OCI-LY7 (cell line): ENCODE results near the gene MSTN. TPM values are rescaled to one million over a fixed set of nuclear protein-coding genes. Genes with fewer than 3 reads are reported as not detected.
"Not testable (repeated sequence)": the region's sequence is repeated elsewhere in the genome, so short reads cannot be mapped to it uniquely, and the experiment has no call there.

ENCODE experiments used
- BruUV-seq: library from RNA; stranded (reverse); fragments of 400-500 nt; replicated peaks from 2 replicates; lab custom pipeline; 2021; lab: Mats Ljungman, UMichigan
- CTCF ChIA-PET: fragments of 300-600 bp; sonication (Branson Sonifier 250); formaldehyde crosslinking; loops from one replicate; lab custom pipeline; 2022; ENCODE audit warnings: antibody characterized with exemption; ENCODE audit not compliant: unreplicated experiment; lab: Charles Lee
- POLR2A ChIA-PET: fragments of 300-600 bp; sonication (Branson Sonifier 250); formaldehyde crosslinking; loops from one replicate; lab custom pipeline; 2022; ENCODE audit warnings: antibody characterized with exemption; lab: Charles Lee
- DNase-seq: peaks from one replicate; pipeline ENCODE4 v3.0.0-alpha.2; 2015; ENCODE audit warnings: low spot score
- H2AFZ ChIP-seq: fragments of 200-600 bp; sonication (generic), shearing (Covaris generic); 2 replicates; pipeline ENCODE4 v1.6.1; 2014; ENCODE audit warnings: mild to moderate bottlenecking, antibody characterized with exemption, low read length, moderate library complexity
- H3K27ac ChIP-seq: fragments of 200-600 bp; sonication (generic); 2 replicates; pipeline ENCODE4 v1.5.1; 2014; ENCODE audit warnings: mixed run types, low read depth, mild to moderate bottlenecking, moderate library complexity, low read length, inconsistent platforms; ENCODE audit not compliant: poor library complexity, severe bottlenecking
- H3K36me3 ChIP-seq: fragments of 200-600 bp; sonication (generic); 2 replicates; pipeline ENCODE4 v1.6.1; 2014; ENCODE audit warnings: mild to moderate bottlenecking, antibody characterized with exemption, low read length, moderate library complexity, mixed read lengths; ENCODE audit not compliant: insufficient read depth
- H3K4me1 ChIP-seq: fragments of 200-600 bp; sonication (generic); 2 replicates; pipeline ENCODE4 v1.5.1; 2014; ENCODE audit warnings: mild to moderate bottlenecking, low read length; ENCODE audit not compliant: insufficient read depth, poor library complexity, severe bottlenecking
- H3K4me2 ChIP-seq: fragments of 200-600 bp; sonication (generic); 2 replicates; pipeline ENCODE4 v1.6.1; 2014; ENCODE audit warnings: mild to moderate bottlenecking, low read length
- H3K4me3 ChIP-seq: fragments of 200-600 bp; sonication (generic); 2 replicates; pipeline ENCODE4 v1.5.1; 2014; ENCODE audit warnings: mild to moderate bottlenecking, low read depth, low read length; ENCODE audit not compliant: poor library complexity, severe bottlenecking
- H3K79me2 ChIP-seq: fragments of 200-600 bp; sonication (generic); 2 replicates; pipeline ENCODE4 v1.6.1; 2016; ENCODE audit warnings: low read depth, mild to moderate bottlenecking, low read length, moderate library complexity, mixed read lengths; ENCODE audit not compliant: insufficient read depth
- H3K9me2 ChIP-seq: fragments of 200-600 bp; sonication (generic); 2 replicates; pipeline ENCODE4 v1.6.1; 2016; ENCODE audit warnings: mild to moderate bottlenecking, low read length, mixed read lengths; ENCODE audit not compliant: insufficient read depth
- H3K9me3 ChIP-seq: fragments of 200-600 bp; sonication (generic); 2 replicates; pipeline ENCODE4 v1.6.1; 2014; ENCODE audit warnings: mild to moderate bottlenecking, mixed run types, low read length, mixed read lengths
- H4K20me1 ChIP-seq: fragments of 200-600 bp; sonication (generic); 2 replicates; pipeline ENCODE4 v1.6.1; 2014; ENCODE audit warnings: mild to moderate bottlenecking, antibody characterized with exemption, low read length, moderate library complexity, mixed read lengths; ENCODE audit not compliant: insufficient read depth
- EZH2phosphoT487 ChIP-seq: fragments of 200-600 bp; sonication (generic); IDR thresholded peaks from 2 replicates; pipeline ENCODE4 v1.6.1; 2018; ENCODE audit warnings: low read depth, borderline replicate concordance, mild to moderate bottlenecking, mixed run types, antibody characterized with exemption, low read length, moderate library complexity, mixed read lengths
- intact Hi-C: fragments of 100-400 bp; cut with micrococcal nuclease; formaldehyde crosslinking; loops from one replicate; pipeline ENCODE4 v1.10.0; 2022; ENCODE audit not compliant: unreplicated experiment
- total RNA-seq, 2 experiments: library from RNA; depleted of rRNA in 1 of 2; stranded (reverse); fragments of >200 nt in 1 of 2; shearing (Covaris generic) in 1 of 2; gene quantifications; 2 replicates each; pipeline ENCODE4 v1.2.3, GENCODE V29; 2014 to 2022
- TF ChIP-seq, protein P1 (sequence below): fragments of 200-600 bp; sonication (generic); conservative IDR thresholded peaks from 2 replicates; pipeline ENCODE4 v1.5.1; 2014; ENCODE audit warnings: mild to moderate bottlenecking, antibody characterized with exemption, low read length, moderate library complexity, mixed read lengths

Gene MSTN
- total RNA-seq, 2 experiments from 2014 or later = not detected

DNA sequence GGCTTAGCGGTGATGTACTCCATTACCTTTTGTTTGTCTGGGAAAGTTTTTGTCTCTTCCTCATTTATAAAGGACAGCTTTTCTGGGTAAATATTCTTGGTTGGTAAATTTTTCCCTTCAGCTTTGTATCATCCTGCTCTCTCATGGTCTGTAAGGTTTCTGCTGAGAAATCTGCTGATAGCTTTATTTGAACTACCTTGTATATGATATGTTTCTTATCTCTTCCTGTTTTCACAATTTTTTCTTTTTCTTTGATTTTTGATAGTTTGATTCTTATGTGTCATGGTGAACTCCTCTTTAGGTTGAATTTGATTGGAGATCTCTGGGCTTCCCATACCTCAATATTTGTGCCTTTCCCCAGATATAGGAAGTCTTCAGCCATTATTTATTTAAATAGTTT lies 44.7 kb downstream of the MSTN start:
- no peak overlapping the region for H3K27ac ChIP-seq
- POLR2A ChIA-PET = interaction anchor here (1.1 kb wide), 1 partner anchor 42 kb away, joined by 4 read pairs; no protein-coding TSS in a partner anchor
- H3K4me2 ChIP-seq = no peak overlapping the region
- no peaks in the 10 kb centered on the region for H3K4me1 ChIP-seq
- intact Hi-C loops = no loop called here
- TF ChIP-seq, protein P1, sequence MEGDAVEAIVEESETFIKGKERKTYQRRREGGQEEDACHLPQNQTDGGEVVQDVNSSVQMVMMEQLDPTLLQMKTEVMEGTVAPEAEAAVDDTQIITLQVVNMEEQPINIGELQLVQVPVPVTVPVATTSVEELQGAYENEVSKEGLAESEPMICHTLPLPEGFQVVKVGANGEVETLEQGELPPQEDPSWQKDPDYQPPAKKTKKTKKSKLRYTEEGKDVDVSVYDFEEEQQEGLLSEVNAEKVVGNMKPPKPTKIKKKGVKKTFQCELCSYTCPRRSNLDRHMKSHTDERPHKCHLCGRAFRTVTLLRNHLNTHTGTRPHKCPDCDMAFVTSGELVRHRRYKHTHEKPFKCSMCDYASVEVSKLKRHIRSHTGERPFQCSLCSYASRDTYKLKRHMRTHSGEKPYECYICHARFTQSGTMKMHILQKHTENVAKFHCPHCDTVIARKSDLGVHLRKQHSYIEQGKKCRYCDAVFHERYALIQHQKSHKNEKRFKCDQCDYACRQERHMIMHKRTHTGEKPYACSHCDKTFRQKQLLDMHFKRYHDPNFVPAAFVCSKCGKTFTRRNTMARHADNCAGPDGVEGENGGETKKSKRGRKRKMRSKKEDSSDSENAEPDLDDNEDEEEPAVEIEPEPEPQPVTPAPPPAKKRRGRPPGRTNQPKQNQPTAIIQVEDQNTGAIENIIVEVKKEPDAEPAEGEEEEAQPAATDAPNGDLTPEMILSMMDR = no peak
- no peak for TF ChIP-seq EZH2phosphoT487
- H3K9me3 ChIP-seq = no peaks in the 10 kb centered on the region
- no peak overlapping the region for H3K4me3 ChIP-seq
- no peak overlapping the region for H2AFZ ChIP-seq
- H3K79me2 ChIP-seq = no peaks in the 10 kb centered on the region
- H4K20me1 ChIP-seq = no peaks in the 10 kb centered on the region
- no peaks in the 10 kb centered on the region for H3K36me3 ChIP-seq
- no peaks in the 10 kb centered on the region for H3K9me2 ChIP-seq
- CTCF ChIA-PET = no interaction called here
- no TSS peak for BruUV-seq
- DNase-seq = no peak

DNA sequence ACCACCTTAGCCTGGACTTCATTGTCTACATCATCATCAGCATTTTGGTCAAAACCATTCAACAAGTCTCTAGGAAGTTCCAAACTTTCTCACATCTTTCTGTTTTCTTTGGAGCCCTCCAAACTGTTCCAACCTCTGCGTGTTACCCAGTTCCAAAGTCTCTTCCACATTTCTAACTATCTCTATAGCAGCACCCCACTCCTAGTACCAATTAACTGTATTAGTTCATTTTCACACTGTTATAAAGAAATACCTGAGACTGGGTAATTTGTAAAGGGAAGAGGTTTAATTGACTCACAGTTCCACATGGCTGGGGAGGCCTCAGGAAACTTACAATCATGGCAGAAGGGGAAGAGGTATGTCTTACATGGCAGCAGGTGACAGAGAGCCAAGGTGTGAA lies 46.6 kb downstream of the MSTN start:
- H3K79me2 ChIP-seq, H3K4me1 ChIP-seq, DNase-seq, BruUV-seq, H2AFZ ChIP-seq, H3K9me2 ChIP-seq, H3K4me2 ChIP-seq, H3K27ac ChIP-seq, H3K9me3 ChIP-seq, H3K4me3 ChIP-seq, H3K36me3 ChIP-seq, CTCF ChIA-PET, intact Hi-C loops, H4K20me1 ChIP-seq: not testable (repeated sequence)
- POLR2A ChIA-PET = interaction anchor here (0.7 kb wide), 1 partner anchor 1760 kb away, joined by 3 read pairs; no protein-coding TSS in a partner anchor
